Activated B cell treated with CpG ODN at 0.5 μM for 24 hours (primary cell): Measurements from ENCODE around the gene ZNF248. TPM values are rescaled to one million over a fixed set of nuclear protein-coding genes. Genes with fewer than 3 reads are reported as not detected.
"Not testable (repeated sequence)": the region's sequence is repeated elsewhere in the genome, so short reads cannot be mapped to it uniquely, and the experiment has no call there.

Source experiments
- ATAC-seq: fragments of 200-7000 bp; cut with Tn5 transposase; one replicate; pipeline ENCODE4 v1.10.0; 2021; ENCODE audit warnings: low read depth, mild to moderate bottlenecking, moderate library complexity
- CTCF ChIA-PET: fragments of 350-600 bp; sonication (Branson Sonifier 250); formaldehyde crosslinking; loops from one replicate; lab custom pipeline; 2021; ENCODE audit warnings: antibody characterized with exemption; lab: Charles Lee
- POLR2A ChIA-PET: fragments of 350-600 bp; sonication (Branson Sonifier 250); formaldehyde crosslinking; loops from one replicate; lab custom pipeline; 2021; ENCODE audit warnings: antibody characterized with exemption; lab: Charles Lee
- DNase-seq: peaks from one replicate; pipeline ENCODE4 v3.0.0; 2022
- H3K27ac Mint-ChIP-seq: one replicate; pipeline ENCODE4 v1.8.0; 2020; ENCODE audit warnings: mixed read lengths
- H3K27me3 Mint-ChIP-seq: one replicate; pipeline ENCODE4 v1.8.0; 2021; ENCODE audit warnings: mixed read lengths
- H3K36me3 Mint-ChIP-seq: one replicate; pipeline ENCODE4 v1.8.0; 2021; ENCODE audit warnings: low read depth, mixed read lengths
- H3K4me1 Mint-ChIP-seq: one replicate; pipeline ENCODE4 v1.8.0; 2021; ENCODE audit warnings: mixed read lengths
- H3K4me3 Mint-ChIP-seq: one replicate; pipeline ENCODE4 v1.8.0; 2020; ENCODE audit warnings: mild to moderate bottlenecking, mixed read lengths
- H3K9me3 Mint-ChIP-seq: one replicate; pipeline ENCODE4 v1.8.0; 2020; ENCODE audit warnings: mixed read lengths
- CTCF ChIP-seq: fragments of 200-600 bp; IDR thresholded peaks from one replicate; pipeline ENCODE4 v1.8.0; 2022; ENCODE audit warnings: antibody characterized with exemption, mild to moderate bottlenecking
- intact Hi-C: fragments of 100-400 bp; cut with micrococcal nuclease; formaldehyde crosslinking; loops from one replicate; pipeline ENCODE4 v1.15.1; 2024
- total RNA-seq: library from RNA; stranded (reverse); gene quantifications from 2 replicates; pipeline ENCODE4 v1.2.3, GENCODE V29; 2022

Gene ZNF248
- total RNA-seq, 1 donor from 2014 or later: 12.1 TPM

- intact Hi-C loops: no loop called here
- TF ChIP-seq CTCF: no peak
These were observed 118.2 kb downstream of the ZNF248 start for GRCh38 chr10:37739181-37739580.

GRCh38 chr10:37738241-37738640, 119.2 kb downstream of the ZNF248 start:
- ATAC-seq, intact Hi-C loops, H3K9me3 Mint-ChIP-seq, H3K4me3 Mint-ChIP-seq, H3K27ac Mint-ChIP-seq, H3K4me1 Mint-ChIP-seq, DNase-seq, H3K27me3 Mint-ChIP-seq, POLR2A ChIA-PET, CTCF ChIA-PET, H3K36me3 Mint-ChIP-seq: not testable (repeated sequence)

More at GRCh38 chr10:37739181-37739580, 118.2 kb downstream of the ZNF248 start:
- no peaks in the 10 kb centered on the region for H3K4me1 Mint-ChIP-seq
- no peaks in the 10 kb centered on the region for H3K36me3 Mint-ChIP-seq
- DNase-seq: no peak
- H3K9me3 Mint-ChIP-seq: no peaks in the 10 kb centered on the region
- POLR2A ChIA-PET: no interaction called here
- no peak for ATAC-seq
- H3K4me3 Mint-ChIP-seq: no peak overlapping the region
- H3K27me3 Mint-ChIP-seq: no peaks in the 10 kb centered on the region
- H3K27ac Mint-ChIP-seq: no peak overlapping the region
- CTCF ChIA-PET: no interaction called here

- ATAC-seq (no peak), DNase-seq (no peak)
- Mint-ChIP-seq H3K27ac (no peak overlapping the region), H3K9me3 (no peaks in the 10 kb centered on the region), H3K36me3 (no peaks in the 10 kb centered on the region), H3K27me3 (no peaks in the 10 kb centered on the region), H3K4me3 (no peak overlapping the region), H3K4me1 (no peaks in the 10 kb centered on the region)
- ChIA-PET POLR2A (no interaction called here), CTCF (no interaction called here)
- intact Hi-C loops: no loop called here
- TF ChIP-seq CTCF: no peak
These were observed 120.1 kb downstream of the ZNF248 start for GRCh38 chr10:37737336-37737735.

GRCh38 chr10:37736120-37736519, 121.3 kb downstream of the ZNF248 start:
- no peaks in the 10 kb centered on the region for H3K9me3 Mint-ChIP-seq
- DNase-seq (no peak), ATAC-seq (no peak)
- H3K27me3 Mint-ChIP-seq: no peaks in the 10 kb centered on the region
- no peaks in the 10 kb centered on the region for H3K36me3 Mint-ChIP-seq
- no peak for TF ChIP-seq CTCF
- no peaks in the 10 kb centered on the region for H3K4me1 Mint-ChIP-seq
- H3K4me3 Mint-ChIP-seq: no peak overlapping the region
- intact Hi-C loops: no loop called here
- no peak overlapping the region for H3K27ac Mint-ChIP-seq
- POLR2A ChIA-PET: no interaction called here
- CTCF ChIA-PET: no interaction called here

GRCh38 chr10:37734971-37735370, 122.4 kb downstream of the ZNF248 start:
- Mint-ChIP-seq H3K27me3 (no peaks in the 10 kb centered on the region), H3K9me3 (no peaks in the 10 kb centered on the region), H3K4me3 (no peak overlapping the region), H3K36me3 (no peaks in the 10 kb centered on the region), H3K27ac (no peak overlapping the region), H3K4me1 (no peaks in the 10 kb centered on the region)
- ATAC-seq (no peak), DNase-seq (no peak)
- ChIA-PET CTCF (no interaction called here), POLR2A (no interaction called here)
- TF ChIP-seq CTCF: no peak
- intact Hi-C loops: no loop called here

Other genes with a start within 250 kb of the ZNF248 start
- 3.2 and 3.5 TPM in 2 replicates for gene ZNF25, start 119.0 kb upstream of the ZNF248 start, total RNA-seq
- 57.4 and 58.6 TPM in 2 replicates for gene ZNF33A, start 153.1 kb upstream of the ZNF248 start, total RNA-seq
- gene ZNF37A, start 236.7 kb upstream of the ZNF248 start, total RNA-seq: 20.8 and 23.1 TPM in 2 replicates